HG03135 (cell line): ENCODE measurements around the gene SERPINE2.

Experiments used
- ATAC-seq: cut with Tn5 transposase; IDR thresholded peaks from one replicate; pipeline ENCODE4 v1.9.1; 2021; ENCODE audit warnings: mild to moderate bottlenecking, moderate library complexity; ENCODE audit not compliant: unreplicated experiment

Gene SERPINE2

DNA sequence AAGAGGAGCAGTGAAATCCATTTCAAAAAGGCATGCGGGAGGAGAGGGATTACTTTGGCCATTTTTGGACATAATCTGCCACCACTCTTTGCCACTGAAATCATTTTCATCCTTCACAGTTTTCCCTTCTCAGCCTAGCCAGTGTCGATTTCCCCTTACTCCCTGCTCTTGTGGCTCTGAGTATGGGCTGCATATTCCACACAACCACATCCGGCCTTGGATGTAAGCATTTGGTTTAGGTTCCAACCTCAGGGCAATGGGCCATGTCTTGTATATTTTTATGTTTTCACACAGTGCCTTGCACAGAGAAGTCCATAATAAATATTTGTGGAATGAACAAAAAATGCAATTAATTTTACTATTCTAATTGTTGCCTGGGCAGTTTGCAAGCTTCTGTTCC lies 7.7 kb upstream of the SERPINE2 start:
- no peak for ATAC-seq

DNA sequence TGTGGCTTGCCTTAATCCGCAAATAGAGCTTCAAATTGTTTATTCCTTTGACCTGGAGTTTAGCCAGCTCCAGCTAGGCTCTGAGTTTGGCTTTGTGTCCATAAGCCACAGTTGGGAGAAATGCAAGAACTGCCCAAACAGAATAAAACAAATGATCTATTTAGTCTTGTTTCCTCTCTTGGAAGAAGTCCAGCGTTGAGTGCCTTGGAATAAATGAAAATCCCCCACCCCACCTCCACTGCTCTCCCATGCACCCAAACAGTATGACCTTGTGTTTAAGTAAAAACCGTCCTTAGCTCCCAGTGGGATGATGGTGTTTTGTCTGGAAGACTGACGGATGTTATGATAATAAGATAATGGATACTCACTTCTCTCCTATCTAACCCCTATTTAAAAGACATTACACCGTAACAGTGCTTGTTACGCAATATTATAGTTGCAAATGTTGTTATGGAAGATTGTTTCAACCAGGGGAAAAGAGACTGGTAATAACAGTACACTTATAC lies 3.2 kb upstream of the SERPINE2 start:
- no peak for ATAC-seq

DNA sequence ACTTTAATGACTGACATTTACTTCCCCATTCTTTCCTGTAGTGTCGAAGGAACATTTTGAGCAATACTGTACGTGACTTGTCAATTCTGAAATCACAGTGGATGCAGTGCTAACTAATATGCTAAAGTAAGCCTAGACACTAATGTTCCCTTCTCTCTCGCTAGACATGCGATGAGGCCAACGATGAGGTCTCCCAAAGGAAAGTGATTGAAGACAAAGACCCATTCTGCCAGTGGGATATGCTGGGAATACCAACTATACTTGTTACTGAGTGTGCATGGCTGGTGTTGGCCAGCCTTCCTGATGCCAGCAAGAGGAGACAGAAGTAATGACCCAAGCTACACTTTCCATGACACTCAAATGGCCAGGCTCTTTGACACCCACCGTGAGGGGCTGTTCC lies 2.5 kb upstream of the SERPINE2 start:
- ATAC-seq, result no peak

DNA sequence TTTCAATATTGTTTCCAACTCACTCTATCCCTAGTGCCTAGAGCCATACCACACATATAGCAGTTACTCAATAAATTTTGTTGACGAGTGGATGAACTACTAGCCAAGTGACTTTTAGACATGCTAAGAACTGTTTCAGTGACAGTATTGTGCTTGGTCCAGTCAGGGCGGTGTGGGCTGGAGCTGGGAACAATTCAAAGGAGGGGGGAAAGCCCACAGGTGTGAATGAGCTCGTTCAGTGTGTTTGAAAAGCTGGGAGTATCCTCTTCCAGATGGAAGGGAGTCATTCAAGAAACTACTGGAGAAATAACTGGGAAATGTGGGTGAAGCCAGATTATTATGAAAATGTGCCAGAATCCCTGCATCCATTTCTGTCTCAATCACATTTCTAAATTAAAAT lies 1.7 kb upstream of the SERPINE2 start:
- ATAC-seq, result no peak

DNA sequence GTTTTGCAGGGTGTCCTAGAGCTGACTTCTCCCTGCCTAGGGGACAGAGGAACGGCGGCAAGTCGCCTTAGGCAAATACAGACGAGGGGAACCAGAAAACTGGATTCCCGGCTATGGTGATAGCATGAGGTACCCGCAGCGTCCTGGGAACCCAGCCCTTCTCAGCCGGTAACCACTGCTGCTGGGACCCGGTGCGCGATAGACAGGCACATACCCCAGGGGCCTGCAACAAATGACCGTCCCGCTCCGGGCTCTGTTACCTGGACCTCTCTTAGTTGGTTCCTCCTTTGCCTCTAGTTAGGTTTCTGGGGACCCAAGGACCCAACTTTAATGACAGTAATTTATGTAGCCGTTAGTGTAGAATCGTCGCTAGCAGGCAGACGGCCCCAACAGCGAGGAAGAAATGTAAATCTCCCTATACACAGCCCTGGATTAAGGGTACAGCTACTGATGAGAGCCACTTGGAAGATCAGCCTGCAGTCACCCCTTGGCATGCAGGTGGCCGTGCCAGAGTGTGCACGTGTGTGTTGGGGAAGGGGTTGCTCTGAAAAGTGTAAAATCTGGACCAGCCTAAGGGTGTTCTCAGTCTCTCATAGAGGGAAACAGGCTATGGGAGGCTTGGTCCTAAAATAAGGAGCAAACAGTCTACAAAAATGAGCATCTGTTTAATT lies 819 bp upstream of the SERPINE2 start:
- ATAC-seq, result no peak

DNA sequence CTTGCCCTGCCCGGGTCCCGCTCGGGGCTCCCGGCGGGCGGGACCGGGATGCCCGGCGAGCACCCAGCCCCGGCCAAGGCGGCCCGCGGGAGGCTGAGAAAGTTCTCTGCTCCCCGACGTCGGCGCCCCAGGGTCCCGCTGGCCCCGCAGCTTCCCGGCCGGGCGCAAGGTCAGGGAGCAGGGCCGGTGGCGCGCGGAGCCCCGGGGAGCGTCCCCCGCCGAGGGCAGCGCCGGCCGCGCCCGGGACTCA lies 331 bp downstream of the SERPINE2 start:
- peak; percentile 36 for ATAC-seq

DNA sequence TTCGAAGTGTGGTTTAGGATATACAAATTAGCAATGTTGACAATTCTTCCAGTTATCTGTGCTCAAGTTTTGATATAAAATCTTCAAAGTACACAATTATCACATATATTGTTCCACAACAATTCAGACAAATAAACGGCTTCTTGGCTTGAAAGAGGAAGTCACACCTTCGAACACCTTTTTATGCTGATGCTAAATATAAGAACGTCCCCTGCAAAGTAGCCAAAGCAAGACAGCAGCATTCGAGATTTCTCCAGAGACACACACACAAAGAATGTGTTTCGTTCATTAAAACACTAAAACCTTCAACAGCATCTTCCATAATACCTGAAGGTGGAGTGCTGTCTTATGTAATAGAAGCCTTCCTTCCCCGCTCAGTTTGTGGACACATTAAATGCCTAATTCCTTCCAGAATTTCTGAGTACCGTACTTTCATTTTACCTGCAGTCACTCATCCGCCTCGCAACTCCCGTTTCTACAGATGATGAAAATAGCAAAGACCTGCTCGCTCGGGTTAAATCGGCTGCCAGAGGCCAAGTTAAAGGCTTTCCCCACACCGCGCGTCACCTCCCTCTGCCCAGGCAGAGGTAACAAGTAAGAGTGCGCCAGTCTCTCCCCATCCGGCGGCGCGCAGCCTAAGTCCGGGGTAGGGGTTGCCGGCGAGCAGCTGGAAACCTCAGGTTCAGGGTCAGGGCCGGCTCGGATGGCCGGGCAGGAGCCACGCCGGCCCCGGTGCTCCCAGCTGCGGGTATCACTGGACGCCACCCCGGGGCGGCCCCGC lies 847 bp downstream of the SERPINE2 start:
- peak; percentile 54 for ATAC-seq

DNA sequence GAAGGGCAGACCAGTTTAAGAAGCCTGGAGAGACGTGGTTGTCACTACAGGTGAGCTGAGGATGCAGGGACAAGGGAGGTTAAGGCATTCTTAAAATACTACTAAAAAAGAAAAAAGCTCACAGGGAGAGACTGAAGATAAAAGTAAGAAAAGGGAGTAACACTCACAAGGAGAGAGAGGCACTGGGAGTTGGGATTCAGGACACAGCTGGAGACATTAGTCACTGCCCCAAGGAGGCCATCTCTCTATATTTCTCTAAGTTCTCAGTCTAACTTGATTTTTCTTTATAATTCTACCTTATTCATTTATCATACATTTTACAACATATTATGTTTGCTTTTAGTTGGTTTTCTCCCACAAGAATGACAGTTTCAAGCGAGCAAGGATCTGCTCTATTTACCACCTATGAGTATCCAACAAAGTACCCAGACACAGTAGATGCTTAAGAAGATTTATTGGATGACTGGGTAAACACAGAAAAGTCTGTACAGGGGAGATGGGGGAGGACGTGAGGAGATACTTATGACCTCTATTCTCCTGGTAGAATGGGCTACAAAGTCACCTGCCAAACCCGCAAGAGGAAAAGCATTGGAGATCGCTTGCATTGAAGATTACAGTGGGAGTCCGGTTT lies 2.2 kb downstream of the SERPINE2 start:
- no peak for ATAC-seq

DNA sequence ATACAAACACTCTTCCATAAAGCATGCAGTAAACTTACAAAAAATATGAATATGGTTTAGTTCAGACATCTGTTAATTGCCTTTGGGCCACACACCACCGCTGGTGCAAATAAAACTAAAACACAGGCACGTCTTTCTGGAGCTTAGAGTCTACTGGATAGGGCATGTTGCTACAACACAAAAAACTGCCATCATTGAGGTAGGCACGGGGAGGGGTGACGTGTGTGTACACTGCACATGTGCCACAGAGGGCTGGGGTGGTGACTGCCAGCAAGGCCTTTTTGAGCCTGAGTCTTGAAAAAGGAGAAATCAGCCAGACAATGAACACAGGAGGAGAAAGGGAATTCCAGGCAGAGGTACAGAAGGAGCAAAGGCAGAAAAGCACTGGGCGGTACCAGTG lies 5.1 kb downstream of the SERPINE2 start:
- no peak for ATAC-seq

DNA sequence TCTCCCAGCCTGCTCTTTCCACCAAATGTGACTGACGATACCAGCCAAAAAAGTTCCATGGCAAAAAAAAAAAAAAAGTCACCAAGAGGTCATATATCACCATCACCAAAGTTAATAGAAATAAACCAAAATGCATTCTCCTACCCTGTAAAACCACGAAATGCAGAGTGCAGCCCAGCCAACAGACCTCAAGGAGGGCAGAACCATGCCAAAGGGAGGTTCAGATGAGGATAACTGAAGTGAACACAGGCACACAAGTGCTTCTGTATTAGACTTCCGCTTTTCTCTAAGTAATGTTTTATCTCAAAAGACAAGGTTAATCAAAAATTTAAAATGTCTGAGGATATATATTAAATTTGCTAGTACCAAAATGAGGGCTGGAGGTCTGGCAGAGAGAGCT lies 5.5 kb downstream of the SERPINE2 start:
- no peak for ATAC-seq

DNA sequence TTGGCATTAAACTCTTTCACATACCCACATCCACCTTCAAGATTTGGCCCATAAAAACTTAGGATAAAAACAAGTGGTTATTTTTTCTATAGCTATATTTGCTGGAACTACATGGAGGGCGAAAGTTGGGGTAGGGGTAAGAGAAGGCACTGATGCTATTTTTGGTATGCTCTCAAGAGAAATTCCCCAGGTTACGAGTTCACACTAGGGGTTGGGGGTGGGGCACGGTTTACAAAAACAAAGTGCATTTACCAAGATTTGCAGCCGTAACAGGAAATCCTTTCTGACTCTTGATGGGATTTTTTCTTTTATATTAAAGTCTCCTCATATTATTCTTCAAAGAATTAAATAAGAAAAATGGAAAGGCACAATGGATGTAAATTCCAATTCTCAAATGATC lies 6.8 kb downstream of the SERPINE2 start:
- no peak for ATAC-seq

DNA sequence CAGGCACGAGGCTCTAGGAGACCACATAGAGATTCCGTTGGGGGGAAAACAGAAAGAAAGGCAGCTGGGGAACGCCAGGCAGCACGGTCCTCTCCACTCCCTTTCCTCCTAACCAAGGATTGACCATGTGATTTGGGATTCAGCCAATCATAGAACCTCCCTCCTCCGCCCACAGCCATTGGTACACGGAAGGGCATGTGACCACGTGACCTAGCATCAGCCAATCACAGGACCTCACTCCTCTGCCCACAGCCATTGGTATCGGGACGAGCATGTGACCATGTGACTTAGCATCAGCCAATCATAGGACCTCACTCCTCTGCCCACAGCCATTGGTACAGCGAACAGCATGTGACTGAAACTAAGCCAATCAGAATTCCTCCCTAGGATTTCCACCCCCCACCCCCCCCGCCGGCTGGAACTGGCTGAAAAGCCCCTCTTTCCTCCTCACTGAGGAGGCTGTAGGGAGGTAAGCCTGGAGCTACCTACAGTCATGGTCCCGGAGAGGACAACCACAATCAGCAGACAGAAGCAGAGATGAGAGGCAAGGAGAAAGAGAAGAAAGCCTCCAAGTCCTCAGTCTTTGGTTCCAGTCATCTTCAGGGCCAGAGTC lies 7.6 kb downstream of the SERPINE2 start:
- no peak for ATAC-seq

DNA sequence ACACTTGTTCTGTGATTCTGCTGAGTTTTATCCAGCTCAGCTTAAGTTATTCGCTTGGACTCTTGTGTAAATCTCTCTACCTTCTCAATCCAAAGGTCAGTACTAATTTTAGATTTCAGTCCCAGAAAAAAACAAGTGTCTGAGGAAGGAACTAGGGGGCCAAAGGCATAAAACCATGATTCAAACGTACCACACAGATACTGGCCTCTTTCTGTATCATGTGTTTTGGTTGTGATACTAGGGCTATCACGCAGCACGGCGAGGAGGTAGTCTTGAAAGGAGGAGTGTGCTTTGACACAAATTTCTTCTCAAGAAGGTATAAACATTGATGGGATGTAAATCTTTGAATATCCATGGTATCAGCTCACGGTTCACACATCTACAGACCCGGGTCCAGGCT lies 8.3 kb downstream of the SERPINE2 start:
- no peak for ATAC-seq

DNA sequence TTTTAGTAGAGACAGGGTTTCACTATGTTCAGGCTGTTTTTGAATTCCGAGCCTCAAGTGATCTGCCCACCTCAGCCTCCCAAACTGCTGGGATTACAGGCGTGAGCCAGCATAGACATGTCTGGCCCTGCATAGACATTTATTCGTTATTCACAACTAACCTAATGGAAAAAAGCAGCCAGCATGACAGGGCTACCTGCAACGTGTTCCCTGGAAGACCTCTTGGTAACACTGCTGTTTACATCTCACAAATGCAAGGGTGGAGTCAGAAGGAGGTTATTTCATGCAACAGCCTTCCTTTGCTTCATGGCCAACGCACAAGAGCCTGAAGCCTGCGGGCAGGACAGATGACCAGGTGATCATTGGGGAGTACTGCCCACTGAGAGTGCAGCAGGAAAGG lies 9.2 kb downstream of the SERPINE2 start:
- no peak for ATAC-seq

DNA sequence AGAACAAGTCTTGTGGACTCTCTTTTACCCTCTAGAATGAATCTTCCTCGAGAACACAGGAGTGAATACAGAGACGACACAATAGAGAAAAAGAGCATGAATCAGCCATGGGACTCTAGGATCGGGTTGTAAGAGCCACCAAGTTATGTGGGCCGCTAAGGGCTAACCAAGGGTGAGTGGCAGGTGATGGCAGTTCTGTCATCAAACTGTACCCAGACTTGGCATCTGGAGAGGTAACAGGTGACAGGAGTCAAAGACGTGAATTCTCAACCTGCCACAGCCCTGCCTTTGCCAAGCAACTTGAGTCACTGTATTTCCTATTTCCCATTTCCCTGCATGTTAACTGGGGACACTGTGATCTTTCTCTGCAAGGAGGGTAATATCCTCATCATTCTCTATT lies 11.2 kb downstream of the SERPINE2 start:
- ATAC-seq, result no peak

DNA sequence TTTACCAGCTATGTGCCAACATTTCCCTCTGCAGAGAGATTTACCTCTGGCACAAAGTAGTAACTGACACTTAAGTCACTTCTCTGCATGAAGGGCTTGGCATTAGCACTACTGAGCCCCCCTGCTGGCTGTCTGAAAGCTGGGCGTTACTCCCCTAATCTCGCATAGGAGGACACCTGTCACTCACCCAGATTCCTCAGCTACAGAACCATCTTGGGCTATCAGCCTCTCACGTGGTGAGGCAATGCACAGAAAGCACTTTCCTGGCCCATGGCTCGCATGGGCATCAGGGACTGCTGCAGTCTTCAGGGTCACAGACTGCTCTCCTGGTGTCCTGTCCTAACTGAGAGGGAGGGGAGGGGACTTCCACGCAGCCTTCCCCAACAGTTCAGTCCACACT lies 12.0 kb downstream of the SERPINE2 start:
- no peak for ATAC-seq

DNA sequence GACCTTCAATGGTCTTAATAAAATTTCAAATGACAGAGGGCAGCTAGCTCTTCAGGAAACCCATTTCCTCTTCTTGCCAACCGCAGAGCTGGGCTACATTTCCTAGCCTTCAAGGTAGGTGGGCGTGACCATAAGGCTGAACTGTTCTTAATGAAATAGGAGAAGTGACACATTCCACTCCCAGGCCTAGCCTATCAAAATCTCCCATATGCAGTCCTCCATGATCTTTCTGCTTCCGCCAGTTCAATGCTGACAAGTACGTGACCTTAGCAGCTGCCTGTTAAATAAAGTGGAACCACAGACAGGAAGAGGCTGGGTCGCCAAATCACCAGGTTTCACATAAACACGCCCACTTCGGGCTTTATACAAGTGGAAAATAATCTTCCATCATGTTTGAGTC lies 13.2 kb downstream of the SERPINE2 start:
- peak; percentile 96 for ATAC-seq

DNA sequence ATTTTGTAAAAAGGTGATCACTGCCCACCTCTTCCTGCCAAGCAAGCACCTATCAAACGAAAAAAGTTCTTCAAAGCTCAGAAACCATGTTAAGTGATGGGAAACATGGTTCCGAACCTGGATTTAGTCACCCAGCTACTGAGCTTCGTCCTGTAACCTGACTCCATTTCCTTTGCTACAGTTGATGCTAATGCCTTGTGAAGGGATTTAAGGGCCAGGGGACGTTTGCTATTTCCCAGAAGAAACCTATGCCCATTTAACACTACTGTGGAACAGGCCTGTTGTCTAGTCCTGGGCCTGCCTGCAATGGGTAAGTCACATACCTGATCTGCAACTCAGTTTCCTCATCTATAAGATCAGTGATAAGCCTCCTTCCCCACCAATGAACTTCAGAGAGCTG lies 14.8 kb downstream of the SERPINE2 start:
- no peak for ATAC-seq

DNA sequence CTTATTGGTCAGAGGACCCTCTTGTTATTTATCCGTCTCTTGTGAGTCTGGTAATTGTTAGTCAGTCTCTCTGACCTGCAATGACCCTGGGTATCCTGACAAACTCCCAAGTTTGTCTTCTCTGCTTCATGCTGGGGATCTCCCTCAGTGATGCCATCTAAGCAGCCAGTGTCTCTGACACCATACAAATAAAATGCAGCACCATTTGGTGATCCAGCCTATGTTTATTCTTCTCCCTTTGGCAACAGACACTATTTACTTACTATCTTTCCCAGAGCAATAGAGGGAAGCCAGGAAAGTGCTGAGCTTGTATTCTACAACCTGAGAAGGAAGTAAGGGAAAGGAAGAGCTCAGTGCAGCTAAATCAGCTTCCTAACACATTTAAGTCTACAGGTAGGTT lies 15.9 kb downstream of the SERPINE2 start:
- ATAC-seq, result no peak

DNA sequence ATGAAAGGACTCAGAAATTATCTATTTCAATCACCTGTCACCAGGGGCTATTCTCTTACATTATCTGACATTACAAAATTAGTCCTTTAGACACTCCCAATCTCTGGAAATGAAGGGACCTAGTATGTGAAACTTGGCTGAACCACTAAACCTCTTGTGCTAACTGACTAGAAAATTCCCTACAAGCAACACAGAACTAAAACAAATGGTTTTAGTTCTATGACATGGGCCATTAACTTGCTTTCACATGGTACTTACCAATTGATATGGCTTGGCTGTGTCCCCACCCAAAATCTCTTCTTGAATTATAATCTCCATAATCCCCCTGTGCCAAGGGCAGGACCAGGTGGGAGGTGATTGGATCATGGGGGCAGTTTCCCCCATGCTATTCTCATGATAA lies 16.6 kb downstream of the SERPINE2 start:
- ATAC-seq, result no peak

DNA sequence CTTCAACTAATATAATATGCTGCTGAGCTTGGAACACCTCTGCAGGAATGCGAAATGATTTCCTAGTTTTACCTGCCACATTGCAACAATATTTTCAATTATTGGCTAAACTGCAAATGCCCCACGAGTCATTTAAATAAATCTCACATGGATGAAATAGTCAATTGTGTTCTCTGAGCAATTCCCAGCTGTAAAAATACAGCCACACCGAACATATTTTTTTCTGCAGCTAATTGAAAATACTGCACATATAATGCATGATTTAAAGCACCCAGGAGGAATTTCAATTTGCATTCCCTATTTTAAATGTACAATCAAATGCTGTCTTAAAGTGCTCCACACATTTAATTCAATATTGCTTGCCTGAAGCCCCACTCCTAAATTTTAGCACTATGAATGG lies 18.6 kb downstream of the SERPINE2 start:
- ATAC-seq, result no peak

DNA sequence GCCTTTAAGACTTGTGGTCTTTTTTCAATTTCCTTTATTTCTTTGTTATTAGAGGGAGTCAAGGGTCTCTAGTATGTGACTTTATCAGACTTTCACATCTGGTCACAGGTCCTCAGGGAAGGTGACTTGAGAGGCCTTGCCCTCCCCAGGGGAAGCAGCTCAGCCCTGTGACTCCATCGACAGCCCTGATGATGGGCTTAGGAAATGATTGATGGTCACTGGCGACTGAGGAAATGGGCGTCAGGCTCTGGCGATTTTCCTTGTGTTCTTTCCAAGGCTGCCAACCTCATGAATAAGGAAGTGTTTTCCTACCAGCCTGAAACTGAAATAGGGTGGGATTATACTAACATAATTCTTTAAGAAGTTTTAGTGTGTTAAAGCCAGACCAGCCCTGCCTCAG lies 21.1 kb downstream of the SERPINE2 start:
- no peak for ATAC-seq
